GM23338 (cell line): ENCODE data around the gene ATP1B4. TPM values are rescaled to one million over a fixed set of nuclear protein-coding genes. Genes with fewer than 3 reads are reported as not detected.

Experiments used
- ATAC-seq: fragments of 200-7000 bp; cut with Tn5 transposase; 3 replicates; pipeline ENCODE4 v1.9.1; 2020
- DNase-seq: peaks from one replicate; pipeline ENCODE4 v3.0.0-alpha.2; 2015; ENCODE audit warnings: low spot score
- H2AFZ ChIP-seq: fragments of 200-600 bp; sonication (generic); 2 replicates; pipeline ENCODE4 v1.8.0; 2016; ENCODE audit warnings: antibody characterized with exemption, mild to moderate bottlenecking, moderate library complexity
- H3F3A ChIP-seq: fragments of 200-600 bp; sonication (generic); replicated peaks from 2 replicates; pipeline ENCODE4 v1.8.0; 2017; ENCODE audit warnings: antibody characterized with exemption, mixed run types, low read depth
- H3K27ac ChIP-seq: fragments of 200-600 bp; sonication (generic); 2 replicates; pipeline ENCODE4 v1.6.1; 2016; ENCODE audit warnings: low read depth
- H3K27me3 ChIP-seq: fragments of 200-600 bp; sonication (generic); 2 replicates; pipeline ENCODE4 v1.8.0; 2016; ENCODE audit warnings: mild to moderate bottlenecking, mixed run types, moderate library complexity; ENCODE audit not compliant: insufficient read depth
- H3K36me3 ChIP-seq: fragments of 200-600 bp; sonication (generic); 2 replicates; pipeline ENCODE4 v1.8.0; 2016; ENCODE audit warnings: mild to moderate bottlenecking; ENCODE audit not compliant: insufficient read depth
- H3K4me1 ChIP-seq: fragments of 200-600 bp; sonication (generic); 2 replicates; pipeline ENCODE4 v1.8.0; 2016; ENCODE audit warnings: mild to moderate bottlenecking, moderate library complexity; ENCODE audit not compliant: insufficient read depth
- H3K4me2 ChIP-seq: fragments of 200-600 bp; sonication (generic); 2 replicates; pipeline ENCODE4 v1.7.1; 2017; ENCODE audit warnings: mixed run types
- H3K4me3 ChIP-seq: fragments of 200-600 bp; sonication (generic); 2 replicates; pipeline ENCODE4 v1.6.1; 2016; ENCODE audit warnings: mixed run types
- H3K79me2 ChIP-seq: fragments of 200-600 bp; sonication (generic); replicated peaks from 2 replicates; pipeline ENCODE4 v1.8.0; 2017; ENCODE audit warnings: mild to moderate bottlenecking; ENCODE audit not compliant: insufficient read depth
- H3K9me2 ChIP-seq: fragments of 200-600 bp; sonication (generic); 2 replicates; pipeline ENCODE4 v1.8.0; 2017; ENCODE audit not compliant: insufficient read depth
- H4K20me1 ChIP-seq: fragments of 200-600 bp; sonication (generic); replicated peaks from 2 replicates; pipeline ENCODE4 v1.8.0; 2017; ENCODE audit warnings: mild to moderate bottlenecking; ENCODE audit not compliant: insufficient read depth
- H3K27ac Mint-ChIP-seq: 2 replicates; pipeline ENCODE4 v1.8.0; 2020; ENCODE audit warnings: inconsistent platforms, mild to moderate bottlenecking, moderate library complexity, mixed read lengths
- H3K27me3 Mint-ChIP-seq: 3 replicates; pipeline ENCODE4 v1.8.0; 2022; ENCODE audit warnings: low read depth, mild to moderate bottlenecking, moderate library complexity, mixed read lengths, inconsistent platforms; ENCODE audit not compliant: insufficient read depth, poor library complexity
- H3K36me3 Mint-ChIP-seq: 3 replicates; pipeline ENCODE4 v1.8.0; 2021; ENCODE audit warnings: low read depth, mild to moderate bottlenecking, inconsistent platforms, moderate library complexity, mixed read lengths
- H3K4me1 Mint-ChIP-seq: 3 replicates; pipeline ENCODE4 v1.8.0; 2020; ENCODE audit warnings: mild to moderate bottlenecking, inconsistent platforms, mixed read lengths
- H3K4me3 Mint-ChIP-seq: 3 replicates; pipeline ENCODE4 v1.8.0; 2021; ENCODE audit warnings: moderate library complexity, mild to moderate bottlenecking, inconsistent platforms, mixed read lengths
- H3K9me3 Mint-ChIP-seq: 3 replicates; pipeline ENCODE4 v1.8.0; 2020; ENCODE audit warnings: moderate library complexity, mild to moderate bottlenecking, inconsistent platforms, mixed read lengths
- CTCF ChIP-seq, 2 experiments: fragments of 200-600 bp in 1 of 2; sonication (generic) in 1 of 2; conservative IDR thresholded peaks; 2 replicates each; pipeline versions ENCODE4 v1.5.1 to v1.6.1; 2016 to 2017; ENCODE audit warnings: antibody characterized with exemption in 2 of 2, low read depth in 2 of 2, mild to moderate bottlenecking in 2 of 2, moderate library complexity in 1 of 2
- JUNB ChIP-seq: IDR thresholded peaks from one replicate; pipeline ENCODE4 v1.6.1; 2016; ENCODE audit warnings: antibody characterized with exemption; ENCODE audit not compliant: unreplicated experiment
- NANOG ChIP-seq: IDR thresholded peaks from 2 replicates; pipeline ENCODE4 v1.6.1; 2016; ENCODE audit warnings: antibody characterized with exemption, borderline replicate concordance
- POLR2AphosphoS5 ChIP-seq: IDR thresholded peaks from 2 replicates; pipeline ENCODE4 v1.6.1; 2016; ENCODE audit warnings: antibody characterized with exemption, low read depth
- REST ChIP-seq: IDR thresholded peaks from one replicate; pipeline ENCODE4 v1.6.1; 2018; ENCODE audit warnings: antibody characterized with exemption; ENCODE audit not compliant: unreplicated experiment
- ZNF331 ChIP-seq: fragments of 250-450 bp; sonication (Bioruptor Pico); IDR thresholded peaks from 2 replicates; pipeline ENCODE4 v1.5.0; 2020; ENCODE audit warnings: low read depth, mild to moderate bottlenecking, moderate library complexity
- ZNF462 ChIP-seq: fragments of 250-450 bp; sonication (Bioruptor Pico); IDR thresholded peaks from 2 replicates; pipeline ENCODE4 v1.5.0; 2020; ENCODE audit warnings: mild to moderate bottlenecking, moderate library complexity
- polyA plus RNA-seq: library from polyadenylated mRNA; unstranded; fragments of >200 nt; fragmentation: Nextera tagmentation; extraction: Ambion mirVana; gene quantifications from 2 replicates; pipeline ENCODE4 v1.2.1, GENCODE V29; 2016
- total RNA-seq: library from RNA; depleted of rRNA; stranded (reverse); fragments of >200 nt; shearing (Covaris generic); gene quantifications from 2 replicates; pipeline ENCODE4 v1.2.3, GENCODE V29; 2014

Gene ATP1B4
- total and polyA plus RNA-seq, 2 experiments from 2014 or later: not detected

GRCh38 chrX:120315776-120316175, 46.1 kb upstream of the ATP1B4 start:
- ATAC-seq: no peak
- no peak overlapping the region for H3K27ac ChIP-seq

More at GRCh38 chrX:120315776-120316175, 46.1 kb upstream of the ATP1B4 start:
- H3K27me3 ChIP-seq: peaks cover 55% of the 10 kb centered on the region
- no peaks in the 10 kb centered on the region for H3K9me2 ChIP-seq
- peaks cover 24% of the 10 kb centered on the region for H3K27me3 Mint-ChIP-seq
- H4K20me1 ChIP-seq: no peaks in the 10 kb centered on the region
- no peak overlapping the region for H3K4me3 ChIP-seq
- H3K36me3 Mint-ChIP-seq: no peaks in the 10 kb centered on the region
- no peak for DNase-seq
- H2AFZ ChIP-seq: no peak overlapping the region
- H3F3A ChIP-seq: no peaks in the 10 kb centered on the region
- TF ChIP-seq JUNB: no peak
- no peak for TF ChIP-seq CTCF (conservative IDR thresholded peaks at IDR 0.05; ENCODE audit: low read depth in 2 of 2)
- TF ChIP-seq ZNF331 (CRISPR knock-in tag): no peak
- TF ChIP-seq ZNF462 (CRISPR knock-in tag): no peak
- TF ChIP-seq POLR2AphosphoS5: no peak
- TF ChIP-seq NANOG: no peak
- no peak for TF ChIP-seq REST
- no peak overlapping the region for H3K4me2 ChIP-seq
- no peaks in the 10 kb centered on the region for H3K36me3 ChIP-seq
- no peaks in the 10 kb centered on the region for H3K4me1 ChIP-seq
- no peaks in the 10 kb centered on the region for H3K4me1 Mint-ChIP-seq
- no peak overlapping the region for H3K27ac Mint-ChIP-seq
- H3K79me2 ChIP-seq: no peaks in the 10 kb centered on the region
- H3K9me3 Mint-ChIP-seq: no peaks in the 10 kb centered on the region
- H3K4me3 Mint-ChIP-seq: no peak overlapping the region
